ENCODE results near the gene COLQ.

DNA sequence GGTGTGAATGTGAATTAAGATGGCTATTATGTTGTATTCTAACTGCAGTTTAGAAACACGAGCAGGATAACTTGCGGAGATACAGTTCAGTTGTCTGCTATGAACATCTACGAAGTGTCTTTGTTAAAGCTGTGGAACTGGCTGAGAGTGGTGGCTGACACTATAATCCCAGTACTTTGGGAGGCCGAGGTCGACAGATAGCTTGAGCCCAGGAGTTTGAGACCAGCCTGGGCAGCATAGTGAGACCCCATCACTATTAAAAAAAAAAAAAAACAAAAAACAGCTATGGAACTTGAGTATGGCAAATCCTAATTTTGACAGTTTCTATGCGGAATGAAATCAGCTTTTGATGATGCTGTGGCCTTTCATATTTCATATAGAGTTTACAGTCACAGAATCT is 92.4 kb downstream of the COLQ start:
- TF ChIP-seq, protein P1, sequence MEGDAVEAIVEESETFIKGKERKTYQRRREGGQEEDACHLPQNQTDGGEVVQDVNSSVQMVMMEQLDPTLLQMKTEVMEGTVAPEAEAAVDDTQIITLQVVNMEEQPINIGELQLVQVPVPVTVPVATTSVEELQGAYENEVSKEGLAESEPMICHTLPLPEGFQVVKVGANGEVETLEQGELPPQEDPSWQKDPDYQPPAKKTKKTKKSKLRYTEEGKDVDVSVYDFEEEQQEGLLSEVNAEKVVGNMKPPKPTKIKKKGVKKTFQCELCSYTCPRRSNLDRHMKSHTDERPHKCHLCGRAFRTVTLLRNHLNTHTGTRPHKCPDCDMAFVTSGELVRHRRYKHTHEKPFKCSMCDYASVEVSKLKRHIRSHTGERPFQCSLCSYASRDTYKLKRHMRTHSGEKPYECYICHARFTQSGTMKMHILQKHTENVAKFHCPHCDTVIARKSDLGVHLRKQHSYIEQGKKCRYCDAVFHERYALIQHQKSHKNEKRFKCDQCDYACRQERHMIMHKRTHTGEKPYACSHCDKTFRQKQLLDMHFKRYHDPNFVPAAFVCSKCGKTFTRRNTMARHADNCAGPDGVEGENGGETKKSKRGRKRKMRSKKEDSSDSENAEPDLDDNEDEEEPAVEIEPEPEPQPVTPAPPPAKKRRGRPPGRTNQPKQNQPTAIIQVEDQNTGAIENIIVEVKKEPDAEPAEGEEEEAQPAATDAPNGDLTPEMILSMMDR (conservative IDR thresholded peaks at IDR 0.05) = no peak
- no peak for TF ChIP-seq ZFX (IDR thresholded peaks at IDR 0.05)
